Caco-2 (cell line): ENCODE measurements around the gene EIF3A. TPM values are rescaled to one million over a fixed set of nuclear protein-coding genes. Genes with fewer than 3 reads are reported as not detected.

Source experiments
- BruUV-seq: library from RNA; stranded (reverse); fragments of 400-500 nt; replicated peaks from 2 replicates; lab custom pipeline; 2021; lab: Mats Ljungman, UMichigan
- CTCF ChIA-PET: fragments of 300-600 bp; sonication (Branson Sonifier 250); formaldehyde crosslinking; loops from one replicate; lab custom pipeline; 2022; ENCODE audit warnings: antibody characterized with exemption; lab: Charles Lee
- POLR2A ChIA-PET: fragments of 300-600 bp; sonication (Branson Sonifier 250); formaldehyde crosslinking; loops from one replicate; lab custom pipeline; 2022; ENCODE audit warnings: antibody characterized with exemption; lab: Charles Lee
- DNase-seq, 2 experiments: peaks; one replicate each; pipeline versions ENCODE4 v3.0.0 to v3.0.0-alpha.2; 2020 to 2022
- H3K27me3 ChIP-seq: replicated peaks from 2 replicates; pipeline ENCODE4 v1.6.0; 2011; ENCODE audit warnings: low read length; ENCODE audit not compliant: control insufficient read depth, insufficient read depth
- H3K36me3 ChIP-seq: 2 replicates; pipeline ENCODE4 v1.5.1; 2011; ENCODE audit warnings: low read length; ENCODE audit not compliant: control insufficient read depth, insufficient read depth
- H3K4me1 ChIP-seq: fragments of 250-450 bp; sonication (Bioruptor Pico); 2 replicates; pipeline ENCODE4 v1.5.1; 2020; ENCODE audit warnings: mild to moderate bottlenecking
- H3K4me3 ChIP-seq: 2 replicates; pipeline ENCODE4 v1.5.1; 2011; ENCODE audit warnings: low read depth, mild to moderate bottlenecking, control low read depth, low read length
- H3K9me3 ChIP-seq: fragments of 250-450 bp; sonication (Bioruptor Pico); 2 replicates; pipeline ENCODE4 v1.5.1; 2020; ENCODE audit warnings: mild to moderate bottlenecking, moderate library complexity
- H3K27ac Mint-ChIP-seq: one replicate; pipeline ENCODE4 v1.8.0; 2022; ENCODE audit warnings: mixed read lengths; ENCODE audit not compliant: unreplicated experiment
- H3K27me3 Mint-ChIP-seq: one replicate; pipeline ENCODE4 v1.8.0; 2022; ENCODE audit warnings: mixed read lengths; ENCODE audit not compliant: insufficient read depth, unreplicated experiment
- H3K36me3 Mint-ChIP-seq: one replicate; pipeline ENCODE4 v1.8.0; 2022; ENCODE audit warnings: mild to moderate bottlenecking, mixed read lengths; ENCODE audit not compliant: insufficient read depth, unreplicated experiment
- H3K4me1 Mint-ChIP-seq: one replicate; pipeline ENCODE4 v1.8.0; 2022; ENCODE audit warnings: low read depth, mixed read lengths; ENCODE audit not compliant: unreplicated experiment
- H3K4me3 Mint-ChIP-seq: one replicate; pipeline ENCODE4 v1.8.0; 2022; ENCODE audit warnings: mild to moderate bottlenecking, moderate library complexity, mixed read lengths; ENCODE audit not compliant: unreplicated experiment
- H3K9me3 Mint-ChIP-seq: one replicate; pipeline ENCODE4 v1.8.0; 2022; ENCODE audit warnings: mixed read lengths; ENCODE audit not compliant: unreplicated experiment
- CTCF ChIP-seq, 2 experiments: fragments of 200-600 bp in 1 of 2; IDR thresholded peaks; 1 replicate in 1 of 2; 2 replicates in 1 of 2; pipeline versions ENCODE4 v1.5.1 to v1.8.0; 2011 to 2022; ENCODE audit warnings: antibody characterized with exemption in 1 of 2, control low read depth in 1 of 2, inconsistent platforms in 1 of 2, low read depth in 1 of 2, low read length in 1 of 2, mild to moderate bottlenecking in 1 of 2, moderate library complexity in 1 of 2; ENCODE audit not compliant: insufficient read depth in 1 of 2, severe bottlenecking in 1 of 2, unreplicated experiment in 1 of 2
- intact Hi-C: fragments of 100-400 bp; cut with micrococcal nuclease; formaldehyde crosslinking; loops from one replicate; pipeline ENCODE4 v1.10.0; 2022; ENCODE audit not compliant: unreplicated experiment
- total RNA-seq: library from RNA; stranded (reverse); gene quantifications from 2 replicates; pipeline ENCODE4 v1.2.3, GENCODE V29; 2022

Gene EIF3A
- total RNA-seq, 1 experiment from 2014 or later = 146 TPM

GRCh38 chr10:119026301-119027110, 54.1 kb downstream of the EIF3A start:
- intact Hi-C loops = loop anchor here (5.0 kb wide), 1 partner anchor 269 kb away; no protein-coding TSS in a partner anchor
- DNase-seq = no peak
- POLR2A ChIA-PET = no interaction called here
- Histone ChIP-seq H3K36me3 (no peaks in the 10 kb centered on the region), H3K4me3 (no peak overlapping the region), H3K4me1 (peaks cover 7% of the 10 kb centered on the region; the same call in 1 of the 2 replicates), H3K27me3 (no peaks in the 10 kb centered on the region), H3K9me3 (no peaks in the 10 kb centered on the region)
- Mint-ChIP-seq H3K27me3 (no peaks in the 10 kb centered on the region), H3K4me1 (no peaks in the 10 kb centered on the region), H3K4me3 (no peak overlapping the region), H3K9me3 (no peaks in the 10 kb centered on the region), H3K27ac (no peak overlapping the region), H3K36me3 (peaks cover 20% of the 10 kb centered on the region)
- no peak for TF ChIP-seq CTCF (IDR thresholded peaks at IDR 0.05; ENCODE audit: insufficient read depth in 1 of 2, low read depth in 1 of 2, low read length in 1 of 2, severe bottlenecking in 1 of 2, unreplicated experiment in 1 of 2)
- BruUV-seq = no TSS peak
- CTCF ChIA-PET = no interaction called here

- Mint-ChIP-seq H3K9me3 (no peaks in the 10 kb centered on the region), H3K27ac (no peak overlapping the region), H3K4me3 (no peak overlapping the region), H3K36me3 (peaks cover 13% of the 10 kb centered on the region), H3K4me1 (no peaks in the 10 kb centered on the region), H3K27me3 (no peaks in the 10 kb centered on the region)
- no peak for DNase-seq
- intact Hi-C loops = loop anchor here (5.0 kb wide), 1 partner anchor 268 kb away; no protein-coding TSS in a partner anchor
- Histone ChIP-seq H3K4me3 (no peak overlapping the region), H3K36me3 (no peaks in the 10 kb centered on the region), H3K4me1 (0 out of 2 replicates have a peak, but pooled peaks cover under 1% of the 10 kb centered on the region), H3K27me3 (no peaks in the 10 kb centered on the region), H3K9me3 (no peaks in the 10 kb centered on the region)
- ChIA-PET POLR2A (no interaction called here), CTCF (no interaction called here)
- TF ChIP-seq CTCF (IDR thresholded peaks at IDR 0.05; ENCODE audit: insufficient read depth in 1 of 2, low read depth in 1 of 2, low read length in 1 of 2, severe bottlenecking in 1 of 2, unreplicated experiment in 1 of 2) = no peak
- BruUV-seq = no TSS peak
These were observed 54.8 kb downstream of the EIF3A start for GRCh38 chr10:119025776-119026175.

- DNase-seq = no peak
- CTCF ChIA-PET = no interaction called here
These were observed 55.3 kb downstream of the EIF3A start for GRCh38 chr10:119025336-119025735.

More at GRCh38 chr10:119025336-119025735, 55.3 kb downstream of the EIF3A start:
- Histone ChIP-seq H3K27me3 (no peaks in the 10 kb centered on the region), H3K36me3 (no peaks in the 10 kb centered on the region), H3K4me1 (no peaks in the 10 kb centered on the region), H3K4me3 (no peak overlapping the region), H3K9me3 (no peaks in the 10 kb centered on the region)
- POLR2A ChIA-PET = no interaction called here
- Mint-ChIP-seq H3K4me1 (peaks cover 4% of the 10 kb centered on the region), H3K36me3 (peaks cover 9% of the 10 kb centered on the region), H3K27ac (no peak overlapping the region), H3K9me3 (no peaks in the 10 kb centered on the region), H3K27me3 (no peaks in the 10 kb centered on the region), H3K4me3 (no peak overlapping the region)
- no TSS peak for BruUV-seq
- intact Hi-C loops = loop anchor here (5.0 kb wide), 1 partner anchor 268 kb away; no protein-coding TSS in a partner anchor
- TF ChIP-seq CTCF (IDR thresholded peaks at IDR 0.05; ENCODE audit: insufficient read depth in 1 of 2, low read depth in 1 of 2, low read length in 1 of 2, severe bottlenecking in 1 of 2, unreplicated experiment in 1 of 2) = no peak
